ENCODE measurements around the gene IQSEC3.
A peak's percentile ranks its signal among the peaks of the same experiment; 100 is the strongest.

IQSEC3 gene

GRCh38 chr12:172732-173161 lies 106.2 kb downstream of the IQSEC3 start:
- Mint-ChIP-seq H3K4me3 (no peak overlapping the region), H3K9me3 (no peaks in the 10 kb centered on the region), H3K36me3 (ENCODE audit: low read depth) (no peaks in the 10 kb centered on the region), H3K4me1 (peaks cover 69% of the 10 kb centered on the region), H3K27me3 (ENCODE audit: low read depth) (peaks cover 21% of the 10 kb centered on the region), H3K27ac (peak overlapping the region; percentile 21 to 63 (median 30))
- no peak for TF ChIP-seq CTCF (IDR thresholded peaks at IDR 0.05; ENCODE audit: unreplicated experiment in 3 of 3)

GRCh38 chr12:174124-174523 lies 107.6 kb downstream of the IQSEC3 start:
- H3K4me1 Mint-ChIP-seq = peaks cover 69% of the 10 kb centered on the region
- H3K27me3 Mint-ChIP-seq (ENCODE audit: low read depth) = peaks cover 20% of the 10 kb centered on the region
- no peaks in the 10 kb centered on the region for H3K9me3 Mint-ChIP-seq
- H3K27ac Mint-ChIP-seq = no peak overlapping the region
- no peak for TF ChIP-seq CTCF (IDR thresholded peaks at IDR 0.05; ENCODE audit: unreplicated experiment in 3 of 3)
- no peak overlapping the region for H3K4me3 Mint-ChIP-seq
- H3K36me3 Mint-ChIP-seq (ENCODE audit: low read depth) = no peaks in the 10 kb centered on the region

- Mint-ChIP-seq H3K4me3 (no peak overlapping the region), H3K36me3 (ENCODE audit: low read depth) (no peaks in the 10 kb centered on the region), H3K9me3 (no peaks in the 10 kb centered on the region), H3K4me1 (peaks cover 65% of the 10 kb centered on the region), H3K27ac (peak overlapping the region in 1 of 3 experiments; percentile 67), H3K27me3 (ENCODE audit: low read depth) (peaks cover 18% of the 10 kb centered on the region)
- TF ChIP-seq CTCF (IDR thresholded peaks at IDR 0.05; ENCODE audit: unreplicated experiment in 3 of 3) = no peak
These were observed 108.0 kb downstream of the IQSEC3 start for GRCh38 chr12:174596-174995.

- no peak for TF ChIP-seq CTCF (IDR thresholded peaks at IDR 0.05; ENCODE audit: unreplicated experiment in 3 of 3)
- Mint-ChIP-seq H3K27me3 (ENCODE audit: low read depth) (peaks cover 17% of the 10 kb centered on the region), H3K4me3 (no peak overlapping the region), H3K27ac (peak overlapping the region; percentile 28 to 67 (median 52)), H3K4me1 (peaks cover 64% of the 10 kb centered on the region), H3K36me3 (ENCODE audit: low read depth) (no peaks in the 10 kb centered on the region), H3K9me3 (no peaks in the 10 kb centered on the region)
These were observed 108.7 kb downstream of the IQSEC3 start for GRCh38 chr12:175250-175649.

- Mint-ChIP-seq H3K27me3 (ENCODE audit: low read depth) (peaks cover 19% of the 10 kb centered on the region), H3K36me3 (ENCODE audit: low read depth) (no peaks in the 10 kb centered on the region), H3K4me1 (peaks cover 63% of the 10 kb centered on the region), H3K4me3 (no peak overlapping the region), H3K9me3 (no peaks in the 10 kb centered on the region), H3K27ac (peak overlapping the region in 1 of 3 experiments; percentile 67)
- TF ChIP-seq CTCF (IDR thresholded peaks at IDR 0.05; ENCODE audit: unreplicated experiment in 3 of 3) = no peak
These were observed 109.2 kb downstream of the IQSEC3 start for GRCh38 chr12:175759-176158.

GRCh38 chr12:176321-177181 lies 110.0 kb downstream of the IQSEC3 start:
- H3K4me3 Mint-ChIP-seq = no peak overlapping the region
- no peaks in the 10 kb centered on the region for H3K36me3 Mint-ChIP-seq (ENCODE audit: low read depth)
- TF ChIP-seq CTCF (IDR thresholded peaks at IDR 0.05; ENCODE audit: unreplicated experiment in 3 of 3) = no peak
- peaks cover 14% of the 10 kb centered on the region for H3K27me3 Mint-ChIP-seq (ENCODE audit: low read depth)
- H3K4me1 Mint-ChIP-seq = peaks cover 55% of the 10 kb centered on the region
- H3K27ac Mint-ChIP-seq = peak overlapping the region; percentile 40 to 86 (median 56)
- no peaks in the 10 kb centered on the region for H3K9me3 Mint-ChIP-seq
